Lower lobe of right lung (tissue), 2 donors: ENCODE measurements around the gene DNM3. TPM values are rescaled to one million over a fixed set of nuclear protein-coding genes. Genes with fewer than 3 reads are reported as not detected.

Experiments
- ATAC-seq, 2 donors: fragments of 200-7000 bp; cut with Tn5 transposase; one replicate each; pipeline ENCODE4 v1.9.1; 2020 to 2022; ENCODE audit warnings: mild to moderate bottlenecking in 2 of 2, moderate library complexity in 2 of 2
- DNase-seq: peaks from one replicate; pipeline ENCODE4 v3.0.0-alpha.2; 2020
- H3K27ac ChIP-seq: fragments of 200-600 bp; one replicate; pipeline ENCODE4 v1.8.0; 2022
- H3K27me3 ChIP-seq: fragments of 200-600 bp; one replicate; pipeline ENCODE4 v1.8.0; 2022; ENCODE audit warnings: low read depth
- H3K36me3 ChIP-seq: fragments of 200-600 bp; one replicate; pipeline ENCODE4 v1.8.0; 2022; ENCODE audit warnings: mild to moderate bottlenecking
- H3K4me1 ChIP-seq: fragments of 200-600 bp; one replicate; pipeline ENCODE4 v1.8.0; 2022
- H3K4me3 ChIP-seq: fragments of 200-600 bp; one replicate; pipeline ENCODE4 v1.8.0; 2022; ENCODE audit warnings: mild to moderate bottlenecking
- H3K9me3 ChIP-seq: fragments of 200-600 bp; one replicate; pipeline ENCODE4 v1.8.0; 2022
- intact Hi-C: fragments of 100-400 bp; cut with DNase I; formaldehyde crosslinking; loops from one replicate; pipeline ENCODE4 v1.11.0; 2022
- total RNA-seq: library from RNA; stranded (reverse); fragmentation: NEBNext Ultra II Directional; extraction: Animal tissue kit (Norgen Biotek cat#: 25700); gene quantifications from one replicate; pipeline ENCODE4 v1.2.1, GENCODE V29; 2021
- TF ChIP-seq, protein P1 (sequence below): fragments of 200-600 bp; IDR thresholded peaks from one replicate; pipeline ENCODE4 v1.8.0; 2022; ENCODE audit warnings: antibody characterized with exemption, mild to moderate bottlenecking
- donor health status: DM: no; HTN: yes; CAD: no; lungs with severe emphysema.

The DNM3 gene
- total RNA-seq, 1 donor from 2014 or later = 12.4 TPM

DNA sequence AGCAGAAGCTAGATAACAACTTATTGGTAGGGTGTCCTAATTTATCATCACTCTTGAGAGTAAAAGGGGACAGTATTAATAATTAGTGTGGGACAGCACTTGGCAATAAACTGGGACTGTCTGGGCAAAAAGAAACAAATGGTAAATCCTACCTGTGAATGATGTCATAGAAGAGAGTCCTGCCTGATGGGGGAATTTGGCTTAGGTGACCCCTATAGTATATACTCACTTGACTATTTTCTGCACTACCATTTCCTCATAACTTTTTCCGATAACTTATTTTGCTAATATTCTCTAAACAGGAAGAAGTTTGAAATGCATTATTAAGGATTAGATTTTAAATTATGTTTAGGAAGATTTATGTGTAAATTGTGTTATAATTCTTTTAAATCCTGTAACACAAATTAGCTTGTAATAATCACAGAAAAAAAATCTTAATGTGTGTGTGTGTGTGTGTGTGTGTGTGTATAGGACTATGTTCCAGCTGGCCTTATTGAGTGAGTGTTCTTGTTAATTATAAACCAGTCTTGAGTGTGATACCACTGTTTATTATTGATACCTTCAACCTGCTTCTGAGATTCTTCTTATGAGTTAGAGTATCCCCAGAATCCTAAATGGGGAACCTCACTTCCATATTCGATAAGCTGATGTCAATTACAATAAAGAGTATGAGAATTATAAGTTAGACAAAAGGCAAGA lies 435.0 kb downstream of the DNM3 start:
- H3K27me3 ChIP-seq = no peaks in the 10 kb centered on the region
- H3K27ac ChIP-seq = no peak overlapping the region
- H3K4me1 ChIP-seq = no peaks in the 10 kb centered on the region
- no peak for ATAC-seq
- no peak for DNase-seq
- H3K4me3 ChIP-seq = no peak overlapping the region
- intact Hi-C loops = no loop called here
- H3K9me3 ChIP-seq = no peaks in the 10 kb centered on the region
- no peaks in the 10 kb centered on the region for H3K36me3 ChIP-seq
- TF ChIP-seq, protein P1, sequence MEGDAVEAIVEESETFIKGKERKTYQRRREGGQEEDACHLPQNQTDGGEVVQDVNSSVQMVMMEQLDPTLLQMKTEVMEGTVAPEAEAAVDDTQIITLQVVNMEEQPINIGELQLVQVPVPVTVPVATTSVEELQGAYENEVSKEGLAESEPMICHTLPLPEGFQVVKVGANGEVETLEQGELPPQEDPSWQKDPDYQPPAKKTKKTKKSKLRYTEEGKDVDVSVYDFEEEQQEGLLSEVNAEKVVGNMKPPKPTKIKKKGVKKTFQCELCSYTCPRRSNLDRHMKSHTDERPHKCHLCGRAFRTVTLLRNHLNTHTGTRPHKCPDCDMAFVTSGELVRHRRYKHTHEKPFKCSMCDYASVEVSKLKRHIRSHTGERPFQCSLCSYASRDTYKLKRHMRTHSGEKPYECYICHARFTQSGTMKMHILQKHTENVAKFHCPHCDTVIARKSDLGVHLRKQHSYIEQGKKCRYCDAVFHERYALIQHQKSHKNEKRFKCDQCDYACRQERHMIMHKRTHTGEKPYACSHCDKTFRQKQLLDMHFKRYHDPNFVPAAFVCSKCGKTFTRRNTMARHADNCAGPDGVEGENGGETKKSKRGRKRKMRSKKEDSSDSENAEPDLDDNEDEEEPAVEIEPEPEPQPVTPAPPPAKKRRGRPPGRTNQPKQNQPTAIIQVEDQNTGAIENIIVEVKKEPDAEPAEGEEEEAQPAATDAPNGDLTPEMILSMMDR = no peak

GRCh38 chr1:172277275-172277674 lies 436.0 kb downstream of the DNM3 start:
- ATAC-seq (no peak), DNase-seq (no peak)

DNA sequence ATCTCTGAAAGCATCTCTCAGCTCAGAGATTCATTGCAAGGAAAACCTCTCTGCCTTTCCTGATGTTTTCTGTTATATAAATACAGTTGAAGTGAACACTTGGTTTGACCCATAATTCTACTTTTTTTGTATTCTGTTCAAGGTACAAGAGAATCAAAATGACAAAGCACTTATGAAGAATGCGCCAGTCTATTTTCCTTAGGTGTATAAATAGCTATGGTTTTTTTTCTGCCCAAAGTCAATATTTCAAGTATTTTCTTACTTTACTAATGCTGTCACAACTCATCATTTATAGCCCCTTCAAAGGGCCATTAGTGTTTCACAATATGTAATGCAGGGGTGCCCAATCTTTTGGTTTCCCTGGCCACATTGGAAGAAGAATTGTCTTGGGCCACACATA lies 436.7 kb downstream of the DNM3 start:
- no peak for ATAC-seq
- Histone ChIP-seq H3K27me3 (no peaks in the 10 kb centered on the region), H3K36me3 (no peaks in the 10 kb centered on the region), H3K9me3 (no peaks in the 10 kb centered on the region), H3K27ac (no peak overlapping the region), H3K4me1 (no peaks in the 10 kb centered on the region), H3K4me3 (no peak overlapping the region)
- no peak for DNase-seq
- TF ChIP-seq, protein P1 = no peak
- intact Hi-C loops = no loop called here

More at GRCh38 chr1:172277275-172277674, 436.0 kb downstream of the DNM3 start:
- no peak overlapping the region for H3K27ac ChIP-seq
- H3K36me3 ChIP-seq = no peaks in the 10 kb centered on the region
- no peaks in the 10 kb centered on the region for H3K9me3 ChIP-seq
- H3K4me3 ChIP-seq = no peak overlapping the region
- TF ChIP-seq, protein P1 = no peak
- H3K4me1 ChIP-seq = no peaks in the 10 kb centered on the region
- H3K27me3 ChIP-seq = no peaks in the 10 kb centered on the region
- intact Hi-C loops = no loop called here

GRCh38 chr1:172278478-172278877 lies 437.2 kb downstream of the DNM3 start:
- Histone ChIP-seq H3K27me3 (no peaks in the 10 kb centered on the region), H3K36me3 (no peaks in the 10 kb centered on the region), H3K9me3 (no peaks in the 10 kb centered on the region), H3K4me1 (no peaks in the 10 kb centered on the region), H3K27ac (no peak overlapping the region), H3K4me3 (no peak overlapping the region)
- TF ChIP-seq, protein P1 = no peak
- intact Hi-C loops = no loop called here
- DNase-seq = no peak
- no peak for ATAC-seq

DNA sequence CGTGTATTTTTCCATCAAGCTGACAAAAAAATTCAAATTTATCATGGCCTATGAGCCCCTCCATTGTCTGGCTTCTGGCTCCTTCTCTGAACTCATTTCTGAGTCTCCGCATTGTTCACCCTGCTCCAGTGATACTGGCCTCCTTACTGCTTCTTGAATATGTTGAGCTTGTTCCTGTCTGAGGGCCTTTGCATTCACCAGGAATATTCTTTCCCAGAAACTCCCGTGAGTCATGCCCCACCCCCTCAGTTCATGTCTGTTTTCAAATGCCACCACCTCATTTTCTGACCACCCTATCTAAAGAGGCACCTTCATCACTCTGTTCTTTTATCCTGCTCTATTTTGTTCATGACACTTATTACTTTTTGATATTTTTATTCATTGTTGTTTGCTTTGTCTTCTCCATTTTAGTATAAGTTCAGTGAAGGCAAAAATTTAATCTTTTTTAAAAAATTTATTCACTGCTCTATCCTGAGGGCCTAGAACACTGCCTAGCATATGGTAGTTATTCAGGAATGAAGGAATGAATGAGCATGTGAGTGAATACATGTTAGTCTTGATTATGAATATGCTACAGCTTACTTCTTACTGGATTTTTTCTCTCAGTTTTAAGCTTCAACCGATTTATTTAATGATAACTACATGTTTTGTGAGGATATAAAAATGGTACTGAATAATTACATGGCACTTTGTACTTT lies 438.8 kb downstream of the DNM3 start:
- Histone ChIP-seq H3K36me3 (no peaks in the 10 kb centered on the region), H3K4me3 (no peak overlapping the region), H3K27ac (no peak overlapping the region), H3K27me3 (no peaks in the 10 kb centered on the region), H3K9me3 (no peaks in the 10 kb centered on the region), H3K4me1 (no peaks in the 10 kb centered on the region)
- TF ChIP-seq, protein P1 = no peak
- intact Hi-C loops = no loop called here
- ATAC-seq (no peak), DNase-seq (no peak)
